Heart left ventricle (tissue), 16 donors: ENCODE results near the gene BGN. TPM values are rescaled to one million over a fixed set of nuclear protein-coding genes. Genes with fewer than 3 reads are reported as not detected.

Experiments used
- ATAC-seq, 4 donors: fragments of 200-7000 bp; cut with Tn5 transposase; one replicate each; pipeline ENCODE4 v1.9.1; 2020 to 2022; ENCODE audit warnings: moderate library complexity in 4 of 4, mild to moderate bottlenecking in 3 of 4, moderate number of reproducible peaks in 1 of 4
- DNase-seq, 5 donors: peaks; one replicate each; pipeline ENCODE4 v3.0.0-alpha.2; 2020
- H3K27ac ChIP-seq, 12 donors: fragments of 200-600 bp; sonication (generic) in 4 of 12; one replicate each; pipeline versions ENCODE4 v1.5.0 to v1.8.0; 2016 to 2022; ENCODE audit warnings: mild to moderate bottlenecking in 2 of 12
- H3K27me3 ChIP-seq, 9 donors: fragments of 200-600 bp; sonication (generic) in 2 of 9; one replicate each; pipeline versions ENCODE4 v1.5.1 to v1.8.0; 2016 to 2022; ENCODE audit warnings: mild to moderate bottlenecking in 3 of 9
- H3K36me3 ChIP-seq, 9 donors: fragments of 200-600 bp; sonication (generic) in 2 of 9; one replicate each; pipeline versions ENCODE4 v1.5.0 to v1.8.0; 2018 to 2022; ENCODE audit warnings: mild to moderate bottlenecking in 2 of 9
- H3K4me1 ChIP-seq, 12 donors: fragments of 200-600 bp; sonication (generic) in 4 of 12; one replicate each; pipeline versions ENCODE4 v1.5.0 to v1.8.0; 2016 to 2022; ENCODE audit warnings: mild to moderate bottlenecking in 3 of 12
- H3K4me3 ChIP-seq, 12 donors: fragments of 200-600 bp; sonication (generic) in 4 of 12; one replicate each; pipeline versions ENCODE4 v1.5.0 to v1.8.0; 2017 to 2022; ENCODE audit warnings: mild to moderate bottlenecking in 9 of 12, moderate library complexity in 4 of 12
- H3K9me3 ChIP-seq, 12 donors: fragments of 200-600 bp; sonication (generic) in 4 of 12; one replicate each; pipeline versions ENCODE4 v1.5.0 to v1.8.0; 2016 to 2022; ENCODE audit warnings: mild to moderate bottlenecking in 1 of 12
- CTCF ChIP-seq, 12 donors: fragments of 200-600 bp; sonication (generic) in 4 of 12; IDR thresholded peaks; one replicate each; pipeline versions ENCODE4 v1.5.0 to v1.8.0; 2018 to 2022; ENCODE audit warnings: antibody characterized with exemption in 12 of 12, mild to moderate bottlenecking in 5 of 12
- POLR2A ChIP-seq, 2 donors: fragments of 450-650 bp; IDR thresholded peaks; one replicate each; pipeline ENCODE4 v1.6.1; 2017; ENCODE audit warnings: antibody characterized with exemption in 2 of 2, mild to moderate bottlenecking in 2 of 2, moderate library complexity in 2 of 2
- WGBS, 4 donors: extraction: QIAGEN DNeasy Blood & Tissue Kit in 2 of 4; methylation state at CpG; one replicate each; pipeline versions ENCODE4 v1.1.5 to v1.1.7; 2013 to 2018; 5-methylcytosine and 5-hydroxymethylcytosine counted together
- intact Hi-C, 10 donors: fragments of 100-400 bp; cut with DNase I; formaldehyde crosslinking; loops; one replicate each; pipeline versions ENCODE4 v1.11.1 to v1.14.2; 2022
- polyA plus RNA-seq, 2 donors: library from polyadenylated mRNA; stranded (reverse); fragments of 200-250 nt; gene quantifications; one replicate each; pipeline ENCODE4 v1.2.3, GENCODE V29; 2013
- total RNA-seq, 9 donors: library from RNA; depleted of rRNA in 2 of 9; stranded (reverse); fragments of >200 nt in 2 of 9; fragmentation: NEBNext Ultra II Directional in 3 of 9; extraction: Animal tissue kit (Norgen Biotek cat#: 25700) in 3 of 9; gene quantifications; one replicate each; pipeline versions ENCODE4 v1.1.0 to v1.2.4, GENCODE V29; 2016 to 2023
- donor health status: ischemic (EF 13 %, LVEDD 7.1; RV severe dilation, severe dysfunction).
- donor health status: healthy with polysubstance abuse.
- donor health status: DM: no; HTN: yes; CAD: no.
- donor health status: DM: no; HTN: no; CAD: no.
- donor health status: ischemic (EF 25% LVEDD 6.9; RV normal size, moderate dysfunction).
- donor health status: ischemic (EF 25% LVEDD 5.7; RV mildly dilated, moderate dysfunction).
- donor health status: healthy.
- donor health status: DM: yes; HTN: yes; CAD: no.
- donor health status: ischemic (EF 35%, LVEDD 5.7; RV mildly dilated, moderate dysfunction).
- donor health status: nonischemic (EF 11% LVEDD 7.7; RV severe dilation, severe dysfunction).
- donor health status: DM: yes; HTN: yes; CAD: no.
- donor health status: PGD.
- donor health status: ischemic (EF 29% LVEDD 5.4; RV normal size, mild dysfunction).
- donor health status: nonischemic (EF 23%, LVEDD 6.1; RV moderate dilation, normal function).

BGN gene
- total and polyA plus RNA-seq, 11 donors: 55.7 to 264 (median 76.9) TPM

DNA sequence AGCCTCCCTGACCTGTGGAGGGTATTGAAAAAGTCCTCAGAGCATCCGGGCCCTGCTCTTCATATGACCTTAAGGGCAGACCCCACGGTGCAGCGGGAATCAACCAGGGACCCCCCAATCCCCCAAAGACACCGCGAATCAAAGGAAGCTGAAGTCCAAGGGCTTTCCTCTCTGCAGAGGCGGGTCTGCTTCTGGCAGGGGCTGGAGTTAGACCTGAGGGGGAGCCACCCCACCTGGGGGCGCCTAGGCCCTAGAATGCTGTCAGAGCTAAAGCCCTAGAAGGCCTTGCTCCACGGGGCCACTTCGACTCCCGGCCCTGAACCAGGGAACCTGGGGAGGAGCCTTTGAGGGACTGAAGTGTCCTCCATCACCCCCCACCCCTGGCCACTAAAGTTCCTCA lies 21.7 kb upstream of the BGN start:
- WGBS, 4 donors: 86 to 97% (median 94%) methylated on average over 7 to 10 of the region's 10 CpGs
- no peak overlapping the region for H3K4me3 ChIP-seq
- peaks cover 0 to 2% (median 0%) of the 10 kb centered on the region in 9 donors for H3K27me3 ChIP-seq
- intact Hi-C loops: loop anchor here in 4 of 10 donors (2.0 to 5.0 kb wide), 2 partner anchors 34 kb away; no protein-coding TSS in a partner anchor
- H3K36me3 ChIP-seq: peaks cover 0 to 6% (median 0%) of the 10 kb centered on the region in 9 donors
- ATAC-seq (no peak), DNase-seq (no peak)
- no peak for TF ChIP-seq POLR2A (IDR thresholded peaks at IDR 0.05)
- TF ChIP-seq CTCF (IDR thresholded peaks at IDR 0.05): no peak
- no peaks in the 10 kb centered on the region for H3K9me3 ChIP-seq
- H3K27ac ChIP-seq: no peak overlapping the region
- H3K4me1 ChIP-seq: peaks cover 0 to 46% (median 10%) of the 10 kb centered on the region in 12 donors

GRCh38 chrX:153474266-153474665 lies 20.5 kb upstream of the BGN start:
- intact Hi-C loops: loop anchor here in 3 of 10 donors (5.0 kb wide), 1 partner anchor 33 kb away; no protein-coding TSS in a partner anchor
- Histone ChIP-seq H3K4me3 (peak overlapping the region in 1 of 12 donors; percentile 40), H3K27ac (peak overlapping the region in 1 of 12 donors; percentile 54), H3K4me1 (peaks cover 0 to 42% (median 6%) of the 10 kb centered on the region in 12 donors), H3K36me3 (no peaks in the 10 kb centered on the region), H3K27me3 (peaks cover 0 to 2% (median 0%) of the 10 kb centered on the region in 9 donors), H3K9me3 (no peaks in the 10 kb centered on the region)
- ATAC-seq (no peak), DNase-seq (no peak)
- no peak for TF ChIP-seq CTCF (IDR thresholded peaks at IDR 0.05)
- no peak for TF ChIP-seq POLR2A (IDR thresholded peaks at IDR 0.05)
- WGBS, 4 donors: 75 to 100% (median 84%) methylated on average over 1 to 10 of the region's 10 CpGs

- H3K9me3 ChIP-seq: no peaks in the 10 kb centered on the region
- peak overlapping the region in 7 of 12 donors; percentile 18 to 90 (median 52) for H3K27ac ChIP-seq
- H3K36me3 ChIP-seq: no peaks in the 10 kb centered on the region
- WGBS, 4 donors: 1 to 48% (median 22%) methylated on average over 50 to 59 of the region's 59 CpGs
- TF ChIP-seq CTCF (IDR thresholded peaks at IDR 0.05) (no peak), POLR2A (IDR thresholded peaks at IDR 0.05) (no peak)
- peaks cover 0 to 2% (median 0%) of the 10 kb centered on the region in 9 donors for H3K27me3 ChIP-seq
- H3K4me1 ChIP-seq: peaks cover 0 to 37% (median 5%) of the 10 kb centered on the region in 12 donors
- peak; percentile 74 to 88 (median 83) for DNase-seq
- intact Hi-C loops: loop anchor here in 3 of 10 donors (5.0 kb wide), 1 partner anchor 33 kb away; no protein-coding TSS in a partner anchor
- ATAC-seq: peak in 1 of 4 donors; percentile 12
- peak overlapping the region in 9 of 12 donors; percentile 14 to 47 (median 25) for H3K4me3 ChIP-seq
These were observed 20.1 kb upstream of the BGN start for GRCh38 chrX:153474718-153475117.

- Histone ChIP-seq H3K4me3 (peak overlapping the region in 6 of 12 donors; percentile 14 to 47 (median 31)), H3K4me1 (peaks cover 0 to 37% (median 5%) of the 10 kb centered on the region in 12 donors), H3K9me3 (no peaks in the 10 kb centered on the region), H3K27me3 (peaks cover 0 to 2% (median 0%) of the 10 kb centered on the region in 9 donors), H3K27ac (peak overlapping the region in 7 of 12 donors; percentile 18 to 90 (median 52)), H3K36me3 (no peaks in the 10 kb centered on the region)
- TF ChIP-seq POLR2A (IDR thresholded peaks at IDR 0.05): no peak
- TF ChIP-seq CTCF (IDR thresholded peaks at IDR 0.05): no peak
- 80 to 89% (median 83%) methylated on average over 7 of the region's 7 CpGs for WGBS, 4 donors
- no peak for DNase-seq
- intact Hi-C loops: no loop called here
- no peak for ATAC-seq
These were observed 19.5 kb upstream of the BGN start for GRCh38 chrX:153475271-153475670.
